BLaER1 (cell line): Measurements from ENCODE around the gene HOXD13.

Source experiments
- H3K27ac ChIP-seq: shearing (Covaris generic); formaldehyde crosslinking; 2 replicates; pipeline ENCODE4 v1.8.1; 2022
- H3K27me3 ChIP-seq: shearing (Covaris generic); formaldehyde crosslinking; 2 replicates; pipeline ENCODE4 v1.8.1; 2022
- H3K36me3 ChIP-seq: shearing (Covaris generic); formaldehyde crosslinking; 2 replicates; pipeline ENCODE4 v1.8.1; 2022
- H3K4me1 ChIP-seq: shearing (Covaris generic); formaldehyde crosslinking; 2 replicates; pipeline ENCODE4 v1.8.1; 2022
- H3K4me2 ChIP-seq: shearing (Covaris generic); formaldehyde crosslinking; 2 replicates; pipeline ENCODE4 v1.8.1; 2022
- H3K4me3 ChIP-seq: shearing (Covaris generic); formaldehyde crosslinking; 2 replicates; pipeline ENCODE4 v1.8.1; 2022
- H3K9ac ChIP-seq: shearing (Covaris generic); formaldehyde crosslinking; 2 replicates; pipeline ENCODE4 v1.8.1; 2022
- H3K9me3 ChIP-seq: shearing (Covaris generic); formaldehyde crosslinking; 2 replicates; pipeline ENCODE4 v1.8.1; 2022
- H4K20me1 ChIP-seq: shearing (Covaris generic); formaldehyde crosslinking; 2 replicates; pipeline ENCODE4 v1.8.1; 2022
- Cebpa-rat ChIP-seq: shearing (Covaris generic); IDR thresholded peaks from 2 replicates; pipeline ENCODE4 v1.8.1; 2022

Gene HOXD13

DNA sequence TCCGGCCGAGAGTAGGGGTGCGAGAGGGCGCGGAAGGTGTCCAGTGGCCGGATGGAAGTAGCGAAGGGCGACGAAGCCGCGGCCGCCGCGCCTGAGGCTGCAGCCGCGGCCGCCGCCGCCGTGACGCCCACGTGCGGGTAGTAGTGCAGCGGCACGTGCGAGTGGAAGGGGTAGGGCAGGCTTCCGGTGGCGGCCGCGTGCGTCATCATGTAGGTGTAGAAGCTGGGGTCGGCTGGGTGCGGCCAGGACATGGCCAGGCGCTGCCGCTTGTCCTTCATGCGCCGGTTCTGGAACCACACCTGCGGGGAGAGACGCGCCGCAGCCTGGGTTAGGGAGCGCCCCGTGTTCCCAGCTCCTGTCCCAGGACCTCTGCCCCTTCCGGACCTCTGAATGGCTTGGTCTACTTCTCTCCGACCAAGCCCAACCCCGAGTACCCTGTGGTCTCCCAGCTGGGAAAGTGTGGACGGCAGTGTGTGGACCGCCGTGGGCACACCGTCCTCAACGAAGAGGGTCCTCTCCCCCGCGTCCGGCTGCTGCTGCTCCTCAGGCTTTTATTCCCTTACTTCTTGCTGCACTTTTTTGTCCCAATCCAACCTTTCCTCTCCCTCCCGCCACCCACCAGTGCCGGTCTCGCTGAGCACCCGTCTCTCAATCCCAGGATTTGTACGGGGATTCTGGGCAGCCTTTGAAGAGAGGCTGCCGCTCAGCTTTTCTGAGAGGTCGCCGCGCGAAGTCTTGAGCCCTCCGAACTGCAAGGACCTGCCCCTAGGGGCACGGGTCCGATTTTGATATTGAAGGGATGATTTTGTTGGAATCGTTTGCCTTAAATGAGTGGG, 11.8 kb upstream of the HOXD13 start:
- no peak overlapping the region for H3K27ac ChIP-seq
- H3K36me3 ChIP-seq = no peaks in the 10 kb centered on the region
- 0 out of 2 replicates have a peak, but pooled peaks cover 7% of the 10 kb centered on the region for H3K4me1 ChIP-seq
- peaks cover 75% of the 10 kb centered on the region for H3K9me3 ChIP-seq
- H3K4me2 ChIP-seq = no peak overlapping the region
- H3K9ac ChIP-seq = no peak overlapping the region
- peaks cover 100% of the 10 kb centered on the region for H3K27me3 ChIP-seq
- H3K4me3 ChIP-seq = peak overlapping the region; percentile 31
- TF ChIP-seq Cebpa-rat = no peak
- H4K20me1 ChIP-seq = peaks cover 74% of the 10 kb centered on the region

DNA sequence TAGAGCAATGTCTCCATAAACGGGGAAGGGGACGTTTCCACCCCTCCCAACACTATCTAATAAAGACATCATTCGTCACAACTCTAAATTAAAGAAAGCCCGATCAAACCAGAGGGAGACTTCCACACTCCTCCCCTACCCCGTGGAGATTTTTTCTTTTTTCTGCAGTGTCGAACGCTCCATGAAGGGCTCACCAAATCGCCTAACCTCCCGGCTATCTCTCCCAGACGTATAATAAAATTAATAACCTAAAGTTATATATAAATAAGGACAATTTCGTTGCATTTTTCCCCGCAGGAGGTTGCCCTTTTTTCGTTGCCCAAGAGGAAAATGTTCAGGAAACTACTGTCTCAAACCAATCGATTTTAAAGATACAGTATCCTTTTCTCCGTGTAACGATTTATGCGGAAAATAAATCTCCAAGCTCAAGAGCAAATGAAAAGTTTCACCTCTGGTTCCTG, 11.1 kb upstream of the HOXD13 start:
- TF ChIP-seq Cebpa-rat = no peak
- no peaks in the 10 kb centered on the region for H3K36me3 ChIP-seq
- H3K9ac ChIP-seq = no peak overlapping the region
- peaks cover 74% of the 10 kb centered on the region for H4K20me1 ChIP-seq
- no peak overlapping the region for H3K4me2 ChIP-seq
- H3K9me3 ChIP-seq = peaks cover 78% of the 10 kb centered on the region
- peak overlapping the region; percentile 38; the same call in 1 of the 2 replicates for H3K4me3 ChIP-seq
- H3K4me1 ChIP-seq = 0 out of 2 replicates have a peak, but pooled peaks cover 7% of the 10 kb centered on the region
- H3K27me3 ChIP-seq = peaks cover 100% of the 10 kb centered on the region
- no peak overlapping the region for H3K27ac ChIP-seq

DNA sequence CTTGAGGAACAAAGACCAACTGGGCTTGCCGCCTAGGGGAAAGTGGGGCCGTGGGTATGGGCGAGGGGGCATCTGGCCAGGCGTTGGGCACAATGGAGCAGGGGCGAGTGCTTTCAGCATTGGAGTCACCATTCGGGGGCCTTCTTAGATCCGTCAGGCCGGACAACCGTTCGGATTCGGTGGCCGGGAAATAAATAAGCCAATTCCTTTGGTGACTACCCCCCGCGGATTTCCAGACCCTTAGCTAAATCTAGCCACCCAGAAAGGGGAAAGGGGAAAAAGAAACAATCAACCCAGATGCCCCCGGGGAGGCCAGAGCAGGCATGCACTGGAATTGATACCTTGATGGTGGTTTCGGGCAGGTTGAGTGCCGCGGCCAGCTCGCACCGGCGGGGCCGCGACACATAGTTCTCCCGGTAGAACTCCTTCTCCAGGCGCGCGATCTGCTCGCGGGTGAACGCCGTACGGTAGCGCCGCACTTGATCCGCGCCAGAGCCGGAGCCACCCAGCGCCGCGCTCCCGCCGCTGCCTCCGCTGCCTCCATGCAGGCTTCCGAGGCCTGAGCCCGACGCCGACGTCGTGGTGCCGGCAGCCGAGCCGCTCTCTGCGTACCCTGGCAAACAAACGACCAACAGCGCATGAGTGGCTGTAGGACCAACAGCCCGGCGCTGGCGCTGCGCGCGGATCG, 10.5 kb upstream of the HOXD13 start:
- 0 out of 2 replicates have a peak, but pooled peaks cover 7% of the 10 kb centered on the region for H3K4me1 ChIP-seq
- no peak overlapping the region for H3K27ac ChIP-seq
- no peak overlapping the region for H3K9ac ChIP-seq
- peaks cover 100% of the 10 kb centered on the region for H3K27me3 ChIP-seq
- H3K4me3 ChIP-seq = peak overlapping the region; percentile 38
- peaks cover 74% of the 10 kb centered on the region for H4K20me1 ChIP-seq
- H3K9me3 ChIP-seq = peaks cover 78% of the 10 kb centered on the region
- no peak for TF ChIP-seq Cebpa-rat
- H3K36me3 ChIP-seq = no peaks in the 10 kb centered on the region
- no peak overlapping the region for H3K4me2 ChIP-seq

DNA sequence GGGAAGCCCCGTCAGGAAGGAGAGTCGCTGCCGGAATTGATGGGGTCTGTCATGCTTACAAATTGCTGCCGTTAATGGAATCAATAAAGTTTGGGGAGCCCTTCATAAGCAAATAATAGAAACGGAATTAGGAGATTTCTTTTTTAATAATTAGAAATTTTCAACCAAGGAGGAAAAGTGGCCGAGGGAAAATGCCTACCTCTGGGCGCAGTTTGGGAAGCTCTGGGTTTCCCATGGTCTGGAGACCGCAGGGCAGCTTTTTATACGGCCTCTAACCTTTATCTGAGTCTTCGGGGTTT, 10.0 kb upstream of the HOXD13 start:
- Histone ChIP-seq H4K20me1 (peaks cover 74% of the 10 kb centered on the region), H3K4me1 (0 out of 2 replicates have a peak, but pooled peaks cover 7% of the 10 kb centered on the region), H3K27me3 (peaks cover 100% of the 10 kb centered on the region), H3K27ac (no peak overlapping the region), H3K4me3 (peak overlapping the region; percentile 38), H3K9me3 (peaks cover 78% of the 10 kb centered on the region), H3K4me2 (no peak overlapping the region), H3K36me3 (no peaks in the 10 kb centered on the region), H3K9ac (no peak overlapping the region)
- no peak for TF ChIP-seq Cebpa-rat

DNA sequence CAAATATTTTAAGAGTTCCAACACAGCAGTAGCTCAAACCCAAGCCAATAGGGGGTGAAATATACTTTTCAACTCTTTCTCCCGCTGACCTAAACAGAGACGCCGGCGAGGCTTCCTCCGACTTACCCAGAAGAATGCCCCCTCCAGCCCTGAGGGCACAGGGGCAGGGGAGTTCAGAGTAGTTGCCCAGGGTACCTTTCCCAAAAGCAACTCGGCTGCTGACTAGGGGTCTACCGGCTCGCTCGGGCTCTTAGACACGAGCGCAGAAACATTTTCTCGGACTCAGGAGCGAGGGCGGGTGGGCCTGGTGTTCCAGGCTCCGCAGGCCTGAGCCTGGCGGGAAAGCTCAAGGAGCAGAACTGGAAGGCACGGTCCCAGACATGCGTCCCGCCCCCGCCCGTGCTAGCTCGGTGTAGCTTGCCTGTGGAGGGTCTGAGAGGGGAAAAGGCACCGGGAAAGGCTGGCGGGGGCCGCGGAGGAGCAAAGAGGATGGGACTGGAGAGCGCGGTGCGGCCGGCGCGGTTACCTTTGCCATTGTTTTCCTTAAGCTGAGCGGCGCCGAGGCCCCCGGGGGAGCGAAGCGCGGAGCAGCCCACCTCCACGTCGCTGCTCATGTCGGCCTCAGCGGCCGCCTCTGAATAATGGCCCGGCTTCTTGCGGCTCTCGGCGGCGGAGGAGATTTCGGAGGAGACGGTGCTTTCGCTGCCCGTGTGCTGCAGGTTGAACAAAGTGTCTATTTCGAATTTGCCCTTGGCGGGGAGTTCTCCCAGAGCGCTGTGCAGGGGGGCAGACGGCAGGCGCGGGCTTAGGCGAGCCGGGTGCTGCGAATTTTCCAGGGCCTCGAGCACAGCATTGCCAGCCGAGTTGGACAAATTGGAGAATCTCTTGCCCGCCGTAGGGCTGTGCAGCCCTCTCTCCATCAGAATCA, 9.4 kb upstream of the HOXD13 start:
- no peaks in the 10 kb centered on the region for H3K36me3 ChIP-seq
- H3K4me3 ChIP-seq = peak overlapping the region; percentile 38; the same call in 1 of the 2 replicates
- H4K20me1 ChIP-seq = peaks cover 80% of the 10 kb centered on the region
- no peak overlapping the region for H3K4me2 ChIP-seq
- peaks cover 78% of the 10 kb centered on the region for H3K9me3 ChIP-seq
- no peak overlapping the region for H3K27ac ChIP-seq
- H3K9ac ChIP-seq = no peak overlapping the region
- TF ChIP-seq Cebpa-rat = no peak
- H3K4me1 ChIP-seq = 0 out of 2 replicates have a peak, but pooled peaks cover 7% of the 10 kb centered on the region
- peaks cover 100% of the 10 kb centered on the region for H3K27me3 ChIP-seq

DNA sequence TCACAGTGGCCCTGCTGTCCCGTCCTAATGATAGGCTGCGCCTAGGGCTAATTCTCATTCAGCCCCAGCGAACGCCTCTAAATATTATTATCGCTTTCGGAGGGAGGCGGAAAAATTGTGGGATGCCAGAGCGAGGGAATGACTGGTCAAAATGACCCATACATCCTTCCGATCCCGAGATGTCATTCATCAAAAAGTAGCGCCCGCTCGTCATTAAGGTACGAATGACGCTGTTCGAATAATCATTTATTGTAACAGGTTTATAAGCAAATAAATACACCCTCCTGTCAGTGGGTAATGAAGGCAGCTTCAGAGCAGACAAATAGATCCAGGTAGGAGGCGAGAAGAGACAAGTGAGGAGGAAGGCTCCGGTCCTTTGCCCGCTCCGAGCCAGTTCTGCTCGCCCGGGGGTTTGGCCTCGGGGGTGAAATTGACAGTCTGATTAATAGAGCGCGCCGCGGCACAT, 8.7 kb upstream of the HOXD13 start, which contains the start of gene EVX2:
TSS of gene EVX2 (minus strand) at position 167 of the 466 bp plus-strand sequence. CDS start 186 bp downstream, outside the sequence.
- Histone ChIP-seq H3K4me2 (no peak within 1 kb of the TSS), H3K4me3 (0 out of 2 replicates have a peak within 1 kb of the TSS, but pooled peaks have one; percentile 38), H4K20me1 (peaks cover 83% of the 10 kb centered on the region), H3K9ac (no peak within 1 kb of the TSS), H3K27me3 (peaks cover 100% of the 10 kb centered on the region), H3K9me3 (peaks cover 76% of the 10 kb centered on the region), H3K4me1 (0 out of 2 replicates have a peak, but pooled peaks cover 7% of the 10 kb centered on the region), H3K36me3 (no peaks in the 10 kb centered on the region), H3K27ac (no peak within 1 kb of the TSS)
- no peak for TF ChIP-seq Cebpa-rat

DNA sequence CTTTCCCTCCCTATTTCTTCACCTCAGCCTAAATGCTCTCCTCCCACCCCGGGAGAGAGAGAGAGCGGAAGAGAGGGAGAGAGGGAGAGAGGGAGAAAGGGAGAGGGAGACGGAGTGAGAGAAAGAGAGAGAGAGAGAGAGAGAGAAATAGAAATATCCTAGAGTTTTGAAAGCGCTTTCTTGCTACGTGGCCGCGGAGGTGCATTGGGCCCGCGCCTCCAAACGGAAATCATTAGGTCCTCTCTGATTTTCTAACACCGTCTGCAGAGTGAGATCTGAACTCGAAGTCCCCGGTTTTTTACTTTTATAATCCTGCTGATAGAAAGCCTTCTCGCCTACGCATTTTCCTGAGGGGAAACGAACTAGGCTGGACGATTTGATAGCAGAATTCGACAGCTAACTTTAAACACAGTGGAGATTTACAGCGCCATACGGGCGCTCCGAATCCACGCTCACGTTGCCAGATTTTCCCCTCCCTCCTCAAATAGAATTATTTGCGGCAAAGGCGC, 7.9 kb upstream of the HOXD13 start:
- H3K4me2 ChIP-seq = no peak overlapping the region
- peaks cover 100% of the 10 kb centered on the region for H3K27me3 ChIP-seq
- 0 out of 2 replicates have a peak, but pooled peaks cover 2% of the 10 kb centered on the region for H3K4me1 ChIP-seq

DNA sequence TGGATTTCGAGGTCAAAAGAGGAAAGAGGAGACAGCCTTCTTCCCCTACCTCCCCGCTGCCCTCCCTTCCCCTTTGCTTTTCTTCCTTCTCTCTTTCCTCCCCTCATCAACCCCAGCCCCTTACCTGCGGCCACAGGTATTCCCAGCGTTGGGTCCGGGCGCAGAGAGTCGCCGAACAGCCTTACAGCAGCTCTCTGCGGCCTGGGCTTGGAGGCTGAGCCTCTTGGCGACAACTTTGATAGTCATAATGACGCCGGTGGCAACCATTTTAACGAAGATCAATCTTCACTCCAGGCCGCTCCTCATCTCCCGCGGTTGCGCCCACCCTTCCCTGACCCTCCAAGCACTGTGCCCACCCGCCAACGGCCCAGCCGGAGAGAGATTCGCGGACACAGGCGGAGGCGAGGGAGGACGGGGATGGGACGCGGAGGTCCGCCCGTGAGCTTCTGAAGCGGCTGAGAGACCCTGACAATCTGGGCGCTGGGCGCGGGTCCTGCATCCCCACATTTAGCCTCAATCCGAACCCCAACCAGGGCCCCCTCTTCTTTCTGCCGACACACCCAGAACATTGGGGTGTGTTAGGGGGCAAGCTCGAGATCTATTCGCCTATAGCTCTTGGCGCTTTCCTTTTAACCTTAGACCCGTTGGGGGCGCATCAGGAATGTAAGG, 7.3 kb upstream of the HOXD13 start:
- H3K9ac ChIP-seq = no peak overlapping the region
- peaks cover 86% of the 10 kb centered on the region for H4K20me1 ChIP-seq
- no peak overlapping the region for H3K4me3 ChIP-seq
- H3K27me3 ChIP-seq = peaks cover 100% of the 10 kb centered on the region
- H3K36me3 ChIP-seq = no peaks in the 10 kb centered on the region
- H3K27ac ChIP-seq = no peak overlapping the region
- no peaks in the 10 kb centered on the region for H3K4me1 ChIP-seq
- no peak for TF ChIP-seq Cebpa-rat
- no peak overlapping the region for H3K4me2 ChIP-seq
- H3K9me3 ChIP-seq = peaks cover 61% of the 10 kb centered on the region

More for the DNA sequence above, 7.9 kb upstream of the HOXD13 start:
- H3K36me3 ChIP-seq = no peaks in the 10 kb centered on the region
- no peak overlapping the region for H3K27ac ChIP-seq
- no peak for TF ChIP-seq Cebpa-rat
- peaks cover 67% of the 10 kb centered on the region for H3K9me3 ChIP-seq
- H3K9ac ChIP-seq = no peak overlapping the region
- no peak overlapping the region for H3K4me3 ChIP-seq
- H4K20me1 ChIP-seq = peaks cover 83% of the 10 kb centered on the region
